Tibial nerve (tissue), 4 donors: ENCODE measurements around the gene CEP112. TPM values are rescaled to one million over a fixed set of nuclear protein-coding genes. Genes with fewer than 3 reads are reported as not detected.
"Not testable (repeated sequence)": the region's sequence is repeated elsewhere in the genome, so short reads cannot be mapped to it uniquely, and the experiment has no call there.

ENCODE experiments used
- DNase-seq, 2 donors: peaks; one replicate each; pipeline ENCODE4 v3.0.0-alpha.2; 2019; ENCODE audit warnings: low spot score in 2 of 2
- H3K27ac ChIP-seq, 4 donors: fragments of 200-600 bp; sonication (generic) in 3 of 4; one replicate each; pipeline ENCODE4 v1.5.1; 2017 to 2019; ENCODE audit warnings: mild to moderate bottlenecking in 1 of 4
- H3K27me3 ChIP-seq, 2 donors: fragments of 200-600 bp; sonication (generic) in 1 of 2; one replicate each; pipeline versions ENCODE4 v1.5.1 to v1.6.0; 2017 to 2019
- H3K36me3 ChIP-seq, 3 donors: fragments of 200-600 bp; sonication (generic); one replicate each; pipeline ENCODE4 v1.5.1; 2018 to 2019
- H3K4me1 ChIP-seq, 4 donors: fragments of 200-600 bp; sonication (generic) in 3 of 4; one replicate each; pipeline ENCODE4 v1.5.1; 2017 to 2019
- H3K4me3 ChIP-seq, 4 donors: fragments of 200-600 bp; sonication (generic) in 3 of 4; one replicate each; pipeline ENCODE4 v1.5.1; 2017 to 2019; ENCODE audit warnings: mild to moderate bottlenecking in 1 of 4, moderate library complexity in 1 of 4
- H3K9me3 ChIP-seq, 4 donors: fragments of 200-600 bp; sonication (generic) in 3 of 4; one replicate each; pipeline ENCODE4 v1.5.1; 2017 to 2019
- EP300 ChIP-seq, 2 donors: sonication (generic); formaldehyde crosslinking; IDR thresholded peaks; one replicate each; pipeline ENCODE4 v1.6.1; 2017; ENCODE audit warnings: antibody characterized with exemption in 2 of 2, mild to moderate bottlenecking in 1 of 2
- POLR2A ChIP-seq, 2 donors: fragments of 450-650 bp; IDR thresholded peaks; one replicate each; pipeline ENCODE4 v1.6.1; 2017; ENCODE audit warnings: antibody characterized with exemption in 2 of 2, mild to moderate bottlenecking in 2 of 2, moderate library complexity in 2 of 2
- WGBS, 2 donors: methylation state at CpG; one replicate each; pipeline ENCODE4 v1.1.5; 2018; 5-methylcytosine and 5-hydroxymethylcytosine counted together
- total RNA-seq, 4 donors: library from RNA; depleted of rRNA; stranded (reverse); fragments of >200 nt; gene quantifications; one replicate each; pipeline ENCODE4 v1.1.0, GENCODE V29; 2016
- TF ChIP-seq, protein P1 (sequence below), 5 experiments: fragments of 200-600 bp in 3 of 5; fragments of 450-650 bp in 2 of 5; sonication (generic) in 3 of 5; IDR thresholded peaks; one replicate each; pipeline ENCODE4 v1.5.1; 2016 to 2019; ENCODE audit warnings: antibody characterized with exemption in 5 of 5, mild to moderate bottlenecking in 3 of 5, moderate library complexity in 2 of 5

Gene CEP112
- total RNA-seq, 4 donors from 2014 or later: 26.0 to 46.8 (median 34.2) TPM

DNA sequence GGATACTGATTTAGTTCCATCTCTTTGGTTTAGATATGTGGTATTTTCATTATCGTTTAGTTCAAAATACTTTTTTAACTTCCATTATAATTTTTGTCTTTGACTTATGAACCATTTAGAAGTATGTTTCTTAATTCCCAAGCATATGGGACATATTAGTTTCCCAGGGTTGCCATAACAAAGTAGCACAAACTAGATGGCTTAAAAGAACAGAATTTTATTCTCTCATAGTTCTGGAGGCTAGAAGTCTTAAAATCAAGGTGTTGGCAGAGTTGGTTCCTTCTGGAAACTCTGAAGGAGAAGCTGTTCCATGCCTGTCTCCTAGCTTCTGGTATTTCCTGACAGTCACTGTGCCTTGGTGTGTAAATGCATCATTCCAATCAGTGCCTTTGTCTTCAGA is 339.0 kb downstream of the CEP112 start:
- no peaks in the 10 kb centered on the region for H3K36me3 ChIP-seq
- H3K9me3 ChIP-seq: no peaks in the 10 kb centered on the region
- no peak overlapping the region for H3K27ac ChIP-seq
- no peaks in the 10 kb centered on the region for H3K27me3 ChIP-seq
- H3K4me1 ChIP-seq: no peaks in the 10 kb centered on the region
- DNase-seq: no peak
- 71 to 75% methylated on average over 1 of the region's 1 CpG for WGBS, 2 donors
- H3K4me3 ChIP-seq: no peak overlapping the region
- TF ChIP-seq EP300 (IDR thresholded peaks at IDR 0.05) (no peak), POLR2A (IDR thresholded peaks at IDR 0.05) (no peak)
- TF ChIP-seq, protein P1, sequence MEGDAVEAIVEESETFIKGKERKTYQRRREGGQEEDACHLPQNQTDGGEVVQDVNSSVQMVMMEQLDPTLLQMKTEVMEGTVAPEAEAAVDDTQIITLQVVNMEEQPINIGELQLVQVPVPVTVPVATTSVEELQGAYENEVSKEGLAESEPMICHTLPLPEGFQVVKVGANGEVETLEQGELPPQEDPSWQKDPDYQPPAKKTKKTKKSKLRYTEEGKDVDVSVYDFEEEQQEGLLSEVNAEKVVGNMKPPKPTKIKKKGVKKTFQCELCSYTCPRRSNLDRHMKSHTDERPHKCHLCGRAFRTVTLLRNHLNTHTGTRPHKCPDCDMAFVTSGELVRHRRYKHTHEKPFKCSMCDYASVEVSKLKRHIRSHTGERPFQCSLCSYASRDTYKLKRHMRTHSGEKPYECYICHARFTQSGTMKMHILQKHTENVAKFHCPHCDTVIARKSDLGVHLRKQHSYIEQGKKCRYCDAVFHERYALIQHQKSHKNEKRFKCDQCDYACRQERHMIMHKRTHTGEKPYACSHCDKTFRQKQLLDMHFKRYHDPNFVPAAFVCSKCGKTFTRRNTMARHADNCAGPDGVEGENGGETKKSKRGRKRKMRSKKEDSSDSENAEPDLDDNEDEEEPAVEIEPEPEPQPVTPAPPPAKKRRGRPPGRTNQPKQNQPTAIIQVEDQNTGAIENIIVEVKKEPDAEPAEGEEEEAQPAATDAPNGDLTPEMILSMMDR (IDR thresholded peaks at IDR 0.05): no peak

DNA sequence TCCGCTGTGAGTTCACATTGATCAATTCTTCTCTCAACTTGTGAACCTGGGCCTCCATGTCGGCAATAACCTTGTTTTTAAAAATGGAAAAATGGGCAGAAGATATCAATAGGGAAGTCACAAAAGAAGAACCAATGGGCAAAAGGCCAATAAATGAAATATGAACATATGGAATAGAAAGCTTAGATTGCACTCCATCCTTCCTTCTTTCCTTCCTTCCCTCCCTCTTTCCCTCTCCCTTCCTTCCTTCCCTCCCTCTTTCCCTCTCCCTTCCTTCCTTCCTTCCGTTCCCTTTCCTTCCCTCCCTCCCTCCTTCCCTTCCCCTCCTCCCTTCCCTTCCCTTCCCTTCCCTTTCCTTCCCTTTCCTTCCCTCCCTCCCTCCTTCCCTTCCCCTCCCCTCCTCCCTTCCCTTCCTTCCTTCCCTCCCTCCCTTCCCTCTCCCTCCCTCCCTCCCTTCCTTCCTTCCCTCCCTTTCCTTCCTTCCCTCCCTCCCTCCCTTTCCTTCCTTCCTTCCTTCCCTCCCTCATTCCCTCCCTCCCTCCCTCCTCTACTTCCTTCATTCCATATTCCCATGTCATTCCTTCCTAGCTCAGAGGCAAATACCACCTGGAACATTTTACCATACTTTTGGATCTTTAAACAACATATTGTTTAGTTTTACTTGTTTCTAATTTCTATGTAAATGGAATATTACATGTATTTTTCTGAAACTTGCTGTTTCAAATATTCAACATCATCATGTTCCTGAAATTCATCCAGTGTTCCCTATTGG is 339.8 kb downstream of the CEP112 start:
- H3K9me3 ChIP-seq: no peaks in the 10 kb centered on the region
- H3K4me1 ChIP-seq: no peaks in the 10 kb centered on the region
- no peaks in the 10 kb centered on the region for H3K27me3 ChIP-seq
- no peaks in the 10 kb centered on the region for H3K36me3 ChIP-seq
- TF ChIP-seq POLR2A (IDR thresholded peaks at IDR 0.05) (no peak), EP300 (IDR thresholded peaks at IDR 0.05) (no peak)
- TF ChIP-seq, protein P1 (IDR thresholded peaks at IDR 0.05): no peak
- 98 to 99% methylated on average over 2 of the region's 3 CpGs for WGBS, 2 donors
- no peak overlapping the region for H3K27ac ChIP-seq
- no peak for DNase-seq
- no peak overlapping the region for H3K4me3 ChIP-seq

DNA sequence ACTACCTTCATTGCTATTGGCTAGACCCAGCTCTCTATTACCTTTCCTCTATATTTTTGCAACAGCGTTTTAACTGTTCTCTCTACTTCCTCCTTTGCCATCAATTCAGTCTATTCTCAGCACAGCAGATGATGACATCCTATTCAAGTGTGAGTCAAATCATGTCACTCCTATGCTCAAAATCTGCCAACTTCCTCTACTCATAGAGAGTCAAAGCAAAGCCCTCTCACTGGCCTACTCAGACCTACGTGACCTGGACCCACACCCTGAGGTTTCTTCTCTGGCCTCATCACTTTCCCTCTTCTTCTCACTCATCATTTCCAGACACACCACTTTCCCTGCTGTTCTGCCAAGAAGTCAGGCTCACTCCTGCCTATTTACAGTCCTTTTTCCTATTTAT is 341.4 kb downstream of the CEP112 start:
- TF ChIP-seq EP300 (IDR thresholded peaks at IDR 0.05) (no peak), POLR2A (IDR thresholded peaks at IDR 0.05) (no peak)
- TF ChIP-seq, protein P1 (IDR thresholded peaks at IDR 0.05): no peak
- Histone ChIP-seq H3K27me3 (no peaks in the 10 kb centered on the region), H3K4me1 (no peaks in the 10 kb centered on the region), H3K27ac (no peak overlapping the region), H3K9me3 (no peaks in the 10 kb centered on the region), H3K36me3 (no peaks in the 10 kb centered on the region), H3K4me3 (no peak overlapping the region)
- WGBS, 2 donors: 57 to 65% methylated on average over 2 of the region's 2 CpGs
- no peak for DNase-seq

DNA sequence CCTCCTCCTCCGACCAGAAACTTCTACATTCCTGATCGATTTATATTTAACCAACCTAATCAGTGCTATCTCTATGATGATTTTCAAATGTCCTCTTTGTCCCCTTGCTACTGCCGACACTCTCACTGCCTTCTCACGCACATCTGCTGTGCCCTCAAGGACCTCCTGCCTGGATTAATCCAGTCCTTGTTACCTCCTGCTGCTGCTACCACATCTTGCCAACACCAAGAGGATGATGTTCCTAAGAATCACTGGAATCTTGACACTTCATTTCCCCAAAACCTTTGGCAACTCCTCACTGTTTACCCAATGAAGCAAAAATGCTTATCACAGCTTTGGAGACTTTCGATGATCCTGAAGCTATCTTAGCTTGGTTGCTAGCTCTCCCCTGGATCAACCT is 343.2 kb downstream of the CEP112 start:
- 73 to 79% methylated on average over 5 of the region's 5 CpGs for WGBS, 2 donors
- no peak overlapping the region for H3K4me3 ChIP-seq
- peaks cover 0 to 3% (median 0%) of the 10 kb centered on the region in 4 donors for H3K9me3 ChIP-seq
- TF ChIP-seq POLR2A (IDR thresholded peaks at IDR 0.05): no peak
- TF ChIP-seq, protein P1 (IDR thresholded peaks at IDR 0.05): no peak
- no peak for TF ChIP-seq EP300 (IDR thresholded peaks at IDR 0.05)
- no peak overlapping the region for H3K27ac ChIP-seq
- H3K36me3 ChIP-seq: peaks cover 0 to 6% (median 0%) of the 10 kb centered on the region in 3 donors
- no peaks in the 10 kb centered on the region for H3K27me3 ChIP-seq
- no peak for DNase-seq
- no peaks in the 10 kb centered on the region for H3K4me1 ChIP-seq

DNA sequence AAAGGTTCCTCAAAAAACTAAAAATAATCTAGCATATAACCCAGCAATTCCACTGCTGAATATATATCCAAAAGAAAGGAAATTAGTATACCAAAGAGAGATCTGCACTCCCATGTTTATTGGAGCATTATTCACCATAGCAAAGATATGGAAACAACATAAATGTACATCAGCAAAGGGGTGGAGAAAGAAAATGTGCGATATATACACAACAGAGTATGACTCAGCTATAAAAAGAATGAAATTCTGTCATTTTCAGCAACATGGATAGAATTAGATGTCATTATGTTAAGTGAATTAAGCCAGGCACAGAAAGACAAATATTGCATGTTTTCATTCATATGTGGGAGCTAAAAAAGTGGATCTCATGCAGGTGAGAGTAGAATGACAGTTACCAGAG is 350.8 kb downstream of the CEP112 start:
- TF ChIP-seq, protein P1 (IDR thresholded peaks at IDR 0.05): no peak
- TF ChIP-seq POLR2A (IDR thresholded peaks at IDR 0.05) (no peak), EP300 (IDR thresholded peaks at IDR 0.05) (no peak)
- Histone ChIP-seq H3K4me1 (no peaks in the 10 kb centered on the region), H3K27ac (no peak overlapping the region), H3K27me3 (no peaks in the 10 kb centered on the region), H3K4me3 (no peak overlapping the region), H3K9me3 (peaks cover 0 to 26% (median 6%) of the 10 kb centered on the region in 4 donors), H3K36me3 (peaks cover 0 to 17% (median 0%) of the 10 kb centered on the region in 3 donors)
- no peak for DNase-seq
- WGBS, 2 donors: 90 to 91% methylated on average over 1 of the region's 1 CpG

DNA sequence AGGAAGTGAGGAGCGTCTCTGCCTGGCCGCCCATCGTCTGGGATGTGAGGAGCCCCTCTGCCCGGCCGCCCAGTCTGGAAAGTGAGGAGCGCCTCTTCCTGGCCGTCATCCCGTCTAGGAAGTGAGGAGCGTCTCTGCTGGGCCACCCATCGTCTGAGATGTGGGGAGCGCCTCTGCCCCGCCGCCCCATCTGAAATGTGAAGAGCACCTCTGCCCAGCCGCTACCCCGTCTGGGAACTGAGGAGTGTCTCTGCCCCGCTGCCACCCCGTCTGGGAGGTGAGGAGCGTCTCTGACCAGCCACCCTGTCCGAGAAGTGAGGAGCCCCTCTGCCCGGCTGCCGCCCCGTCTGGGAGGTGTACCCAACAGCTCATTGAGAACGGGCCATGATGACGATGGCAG is 354.7 kb downstream of the CEP112 start:
- H3K4me3 ChIP-seq, H3K27me3 ChIP-seq, H3K27ac ChIP-seq, H3K4me1 ChIP-seq, DNase-seq: not testable (repeated sequence)
- H3K36me3 ChIP-seq: peaks cover 0 to 12% (median 0%) of the 10 kb centered on the region in 3 donors
- peaks cover 0 to 55% (median 12%) of the 10 kb centered on the region in 4 donors for H3K9me3 ChIP-seq
- 94 to 100% methylated on average over 12 to 24 of the region's 24 CpGs for WGBS, 2 donors
